ENCODE results near the gene CMSS1.
"Not testable (repeated sequence)": the region's sequence is repeated elsewhere in the genome, so short reads cannot be mapped to it uniquely, and the experiment has no call there.

The CMSS1 gene

GRCh38 chr3:100198579-100199269 is 381.1 kb downstream of the CMSS1 start:
- DNase-seq, result no peak

DNA sequence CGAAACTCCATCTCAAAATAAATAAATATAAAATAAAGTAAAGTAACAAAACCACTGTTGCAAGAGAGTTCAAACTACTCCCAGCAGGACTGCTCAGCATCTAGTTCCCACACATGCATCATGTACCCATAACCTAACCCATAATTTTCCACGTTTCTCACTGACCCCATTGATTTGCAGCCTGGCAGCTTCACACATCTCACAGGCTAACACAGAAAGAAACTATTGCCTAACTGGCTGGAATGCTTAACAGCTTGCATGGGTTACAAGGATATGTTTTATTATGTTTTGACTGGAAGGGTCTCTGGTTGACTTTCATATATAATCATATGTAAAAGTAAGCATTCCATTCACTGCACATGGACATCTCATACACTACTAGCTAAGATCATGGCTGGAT is 387.5 kb downstream of the CMSS1 start:
- DNase-seq, result no peak

DNA sequence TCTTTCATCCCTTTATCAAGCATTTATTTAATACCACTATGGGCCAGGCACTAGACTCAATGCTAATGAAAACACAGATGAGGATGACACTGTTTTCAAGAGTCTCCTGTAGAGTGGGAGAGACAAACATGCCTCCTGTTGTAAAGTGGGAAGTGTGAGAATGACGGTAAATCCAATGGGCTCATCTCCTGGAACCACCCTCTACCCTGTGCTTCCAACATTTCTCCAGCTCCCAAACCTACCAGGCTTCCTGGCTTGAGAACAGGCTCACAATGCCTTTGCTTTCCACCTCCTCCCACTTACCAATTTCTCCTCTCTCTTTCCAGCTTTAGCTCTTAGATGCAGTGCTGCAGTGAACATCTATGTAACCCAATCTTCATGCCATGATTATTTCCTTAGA is 389.0 kb downstream of the CMSS1 start:
- DNase-seq, result no peak

DNA sequence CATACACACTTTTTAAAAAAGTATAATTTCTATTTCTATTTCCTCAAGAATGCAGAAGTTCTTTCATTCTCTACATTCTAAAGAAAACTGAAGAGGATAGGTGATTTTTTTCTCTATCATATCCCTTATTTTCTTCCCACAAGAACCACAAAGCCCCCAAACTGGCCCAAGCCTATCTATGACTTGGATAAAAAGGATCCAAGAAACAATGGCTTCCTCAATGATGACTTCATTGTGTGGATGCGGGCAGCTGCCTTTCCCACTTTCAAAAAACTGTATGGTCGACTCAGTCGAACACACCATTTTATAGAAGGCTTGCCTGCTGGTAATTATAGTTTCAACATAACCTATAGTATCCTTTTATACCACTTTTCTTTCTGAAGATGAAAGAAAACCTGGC is 390.2 kb downstream of the CMSS1 start:
- DNase-seq, result no peak

- no peak for DNase-seq
Observed at GRCh38 chr3:100209169-100209568, 391.5 kb downstream of the CMSS1 start.

DNA sequence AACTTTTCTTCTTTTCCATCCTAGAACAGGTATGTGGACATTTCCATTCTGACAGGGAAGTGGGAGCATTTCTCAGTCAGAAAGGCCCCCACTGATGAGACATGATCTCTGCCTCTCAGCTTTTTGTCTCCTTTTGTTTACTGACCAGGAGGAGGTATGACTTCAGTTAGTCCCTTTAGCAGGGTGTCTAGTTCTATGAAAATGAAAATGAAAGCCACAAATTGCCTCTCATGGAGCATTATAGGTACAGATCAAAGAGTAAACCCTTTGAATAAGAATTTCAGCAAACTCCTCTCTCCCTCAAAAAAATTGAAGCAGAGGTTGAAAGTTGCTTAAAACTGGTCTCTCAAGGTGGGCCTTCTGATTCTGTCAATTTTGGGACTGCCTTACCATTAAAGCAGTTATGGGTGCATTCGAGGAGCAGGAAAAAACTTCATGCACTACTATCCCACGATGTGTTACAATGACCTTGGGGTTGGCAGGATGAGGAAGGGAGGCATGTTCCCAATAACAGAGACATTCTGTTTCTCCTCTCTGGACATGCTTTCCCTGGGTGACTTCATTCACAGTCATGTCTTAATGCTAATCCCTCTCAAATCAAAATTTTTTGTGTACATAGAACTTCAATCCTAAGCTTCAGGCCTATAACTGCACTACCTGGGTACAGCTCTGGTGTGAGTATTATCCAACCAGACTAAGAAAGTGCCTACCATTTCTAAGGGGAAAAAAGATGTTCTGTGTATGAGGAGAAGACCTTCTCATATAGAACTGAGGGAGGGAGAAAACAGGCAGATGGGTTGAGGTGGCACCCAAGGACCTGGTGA is 392.5 kb downstream of the CMSS1 start:
- DNase-seq, result no peak

DNA sequence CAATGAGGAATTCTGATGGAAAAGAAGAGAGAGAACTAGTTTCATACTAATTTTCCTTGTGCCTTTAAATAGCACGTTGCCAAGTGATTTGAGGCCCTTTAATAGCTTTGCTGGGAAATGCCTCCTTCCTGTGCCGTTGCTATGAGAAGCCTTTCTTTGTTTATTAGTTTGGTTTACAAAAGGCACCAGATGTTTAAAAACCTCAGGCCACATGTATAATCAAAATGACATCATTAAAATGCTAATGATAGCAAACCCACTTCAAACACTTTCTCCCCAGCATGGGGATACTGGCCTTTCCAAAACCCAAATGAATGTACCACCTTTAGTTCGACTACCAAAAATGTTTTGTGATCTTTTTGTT is 393.1 kb downstream of the CMSS1 start:
- DNase-seq, result no peak

DNA sequence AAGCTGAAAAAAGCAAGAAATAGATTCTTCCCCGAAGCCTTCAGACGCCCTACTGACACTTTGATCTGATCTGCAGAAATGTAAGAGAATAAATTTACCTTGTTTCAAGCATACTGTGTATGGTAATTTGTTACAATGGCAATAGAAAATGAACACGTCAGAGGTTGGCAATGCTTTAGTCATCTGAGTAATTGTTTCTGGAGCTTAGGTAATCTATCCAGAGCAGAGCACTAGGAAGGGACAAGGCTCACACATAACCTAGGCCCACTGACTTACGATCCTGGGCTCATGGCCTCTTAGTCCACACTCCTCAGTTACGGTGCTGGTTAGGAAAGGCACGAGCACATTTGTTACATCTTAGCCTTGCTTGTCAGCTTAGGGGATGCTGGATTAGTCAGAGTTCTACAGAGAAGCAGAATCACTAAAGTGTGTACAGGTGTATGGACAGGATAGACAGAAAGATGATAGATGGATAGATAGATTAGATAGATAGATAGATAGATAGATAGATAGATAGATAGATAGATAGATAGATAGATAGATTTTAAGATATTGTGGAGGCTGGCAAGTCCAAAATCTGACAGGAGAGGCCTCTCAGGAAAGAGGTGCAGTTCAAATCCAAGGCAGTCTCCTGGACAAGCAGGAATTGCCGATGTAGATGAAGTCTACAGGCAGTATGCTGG is 396.4 kb downstream of the CMSS1 start:
- DNase-seq, result no peak

DNA sequence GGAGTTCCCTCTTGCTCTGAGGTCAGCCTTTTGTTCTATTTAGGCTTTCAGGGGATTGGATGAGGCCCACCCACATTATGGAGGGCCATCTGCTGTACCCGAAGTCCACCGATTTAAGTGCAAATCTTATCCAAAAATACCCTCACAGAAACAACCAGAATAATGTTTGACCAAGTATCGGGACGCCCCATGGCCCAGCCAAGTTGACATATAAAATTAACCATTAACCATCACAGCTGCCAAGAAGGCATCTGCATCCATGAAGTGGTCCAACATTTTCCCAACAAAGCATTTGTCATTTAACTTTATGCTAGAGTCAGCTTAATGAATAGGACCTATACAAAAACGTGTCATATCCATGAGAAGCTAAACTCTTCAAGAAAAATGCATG is 396.9 kb downstream of the CMSS1 start:
- no peak for DNase-seq

GRCh38 chr3:100216713-100217112 is 399.1 kb downstream of the CMSS1 start:
- no peak for DNase-seq

DNA sequence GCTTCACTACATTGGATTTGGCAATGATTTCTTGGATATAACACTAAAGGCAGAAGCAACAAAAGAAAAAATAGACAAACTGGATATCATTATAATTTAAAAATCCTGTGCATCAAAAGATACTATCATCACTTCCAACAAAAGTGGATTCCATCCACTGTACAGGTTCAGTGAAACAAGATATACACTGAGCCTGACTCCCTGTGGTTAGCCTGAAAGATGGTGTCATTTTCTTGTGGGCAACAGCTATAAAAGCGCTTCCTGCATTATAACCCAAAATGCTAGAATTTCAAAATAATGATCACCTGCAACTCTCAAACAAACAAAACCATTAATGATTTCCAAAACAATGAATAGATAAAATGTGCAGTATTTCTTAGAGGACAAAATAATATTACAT is 403.5 kb downstream of the CMSS1 start:
- no peak for DNase-seq

GRCh38 chr3:100225193-100225592 is 407.5 kb downstream of the CMSS1 start:
- no peak for DNase-seq

- DNase-seq, result no peak
Observed at GRCh38 chr3:100225883-100226282, 408.2 kb downstream of the CMSS1 start.

- DNase-seq, result no peak
Observed at GRCh38 chr3:100226712-100227429, 409.2 kb downstream of the CMSS1 start.

DNA sequence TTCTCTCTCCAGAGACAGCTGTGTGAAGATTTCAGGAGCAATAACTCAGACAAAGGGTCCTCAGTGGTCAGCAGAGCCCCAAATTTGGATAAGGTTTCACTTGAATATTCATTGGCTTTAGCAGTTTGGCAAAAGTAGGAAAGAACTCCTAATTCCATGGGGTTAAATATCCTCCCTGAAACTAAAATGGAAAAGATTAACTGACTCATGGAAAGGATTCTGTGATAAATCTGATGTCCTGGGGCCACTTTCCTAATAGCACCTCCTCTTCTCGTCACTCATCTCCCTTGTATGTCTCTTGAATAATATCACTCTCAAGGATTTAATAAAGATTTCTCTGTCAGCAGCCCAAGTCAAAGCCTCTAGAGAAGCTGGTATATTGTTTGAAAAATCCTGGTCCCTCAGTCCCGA is 409.9 kb downstream of the CMSS1 start:
- no peak for DNase-seq

GRCh38 chr3:100228247-100228646 is 410.6 kb downstream of the CMSS1 start:
- DNase-seq, result no peak

- DNase-seq, result not testable (repeated sequence)
Observed at GRCh38 chr3:100229188-100229587, 411.5 kb downstream of the CMSS1 start.

- no peak for DNase-seq
Observed at GRCh38 chr3:100230710-100231109, 413.0 kb downstream of the CMSS1 start.
